GM18498 (cell line): ENCODE results near the gene FABP3.

ENCODE experiments used
- ATAC-seq: cut with Tn5 transposase; IDR thresholded peaks from one replicate; pipeline ENCODE4 v1.9.1; 2021; ENCODE audit warnings: mild to moderate bottlenecking, moderate library complexity; ENCODE audit not compliant: unreplicated experiment

FABP3 gene

DNA sequence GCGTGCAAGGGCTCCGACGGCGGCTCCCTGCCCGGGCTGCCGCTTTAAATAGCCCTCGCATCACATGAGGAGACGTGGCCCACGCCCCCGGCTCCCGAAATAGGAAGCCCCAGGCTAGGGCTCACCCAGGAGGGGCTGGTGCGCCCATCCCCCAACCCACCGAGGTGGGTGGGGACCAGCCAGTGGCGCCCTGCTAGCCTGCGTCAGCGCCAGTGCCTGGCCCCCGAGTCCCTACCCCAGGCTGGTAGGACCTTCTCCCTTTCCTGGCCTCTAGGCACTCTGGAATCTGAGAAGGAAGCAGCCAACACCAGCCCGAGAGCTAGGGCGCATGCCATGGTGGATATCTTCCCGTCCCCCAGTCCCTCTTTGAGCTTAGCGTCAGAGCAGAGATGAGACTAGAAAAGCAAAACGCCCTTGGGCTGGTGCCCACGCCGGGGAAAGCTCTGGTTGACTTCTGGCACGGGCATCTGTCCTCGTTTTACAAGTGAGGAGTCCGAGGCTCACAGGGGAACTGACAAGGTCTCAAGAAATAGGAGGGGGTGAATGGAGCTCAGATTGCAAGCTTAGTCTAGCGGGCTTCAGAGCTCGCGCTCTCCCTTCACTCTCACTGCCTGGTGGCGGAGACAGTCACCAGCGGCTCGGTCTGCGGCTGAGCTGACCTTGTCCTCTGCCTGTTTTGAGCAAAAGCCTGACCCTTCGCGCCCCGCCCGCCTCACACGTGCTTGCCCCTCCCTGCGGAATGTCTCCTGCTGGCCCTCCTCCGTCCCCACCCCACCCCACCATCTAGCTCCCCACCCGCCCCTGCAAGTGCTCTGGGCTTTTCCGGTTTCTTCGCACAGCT, at the start of gene FABP3:
Gene FABP3 (minus strand): TSS at position 21 of the 841 bp plus-strand sequence. CDS start 62 bp downstream, outside the sequence.
- ATAC-seq: no peak

DNA sequence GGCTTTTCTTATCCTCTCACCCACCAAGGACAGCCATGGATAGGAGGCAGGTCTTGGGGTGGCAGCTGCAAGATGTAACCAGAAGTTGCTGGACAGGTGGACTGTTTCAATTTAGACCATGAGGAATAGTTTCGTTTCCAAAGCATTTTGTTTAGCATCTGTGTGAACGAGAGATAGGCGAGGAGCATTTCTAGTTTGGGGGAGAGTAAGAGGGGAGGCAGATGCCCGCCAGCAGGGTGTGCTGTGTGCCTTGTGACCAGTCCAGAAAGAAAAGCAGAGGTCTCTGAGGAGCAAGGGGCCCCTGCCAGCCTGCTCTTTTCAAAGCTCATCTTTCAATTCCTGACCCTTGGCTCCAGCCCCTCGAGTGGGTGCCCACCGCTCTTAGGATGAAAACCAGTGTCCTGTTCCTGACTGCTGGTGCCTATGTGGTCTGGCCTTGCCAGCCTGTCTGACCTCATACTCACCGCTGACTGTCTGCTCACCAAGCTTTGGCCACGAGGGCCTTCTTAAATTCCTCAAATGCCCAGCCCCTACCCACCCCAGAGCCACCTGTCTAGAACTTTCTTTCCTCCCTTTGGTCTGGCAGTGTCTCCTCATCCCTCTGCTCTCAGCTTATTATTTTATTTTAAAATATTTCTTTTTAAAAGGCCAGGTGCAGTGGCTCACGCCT, 48.6 kb upstream of the FABP3 start:
- no peak for ATAC-seq

DNA sequence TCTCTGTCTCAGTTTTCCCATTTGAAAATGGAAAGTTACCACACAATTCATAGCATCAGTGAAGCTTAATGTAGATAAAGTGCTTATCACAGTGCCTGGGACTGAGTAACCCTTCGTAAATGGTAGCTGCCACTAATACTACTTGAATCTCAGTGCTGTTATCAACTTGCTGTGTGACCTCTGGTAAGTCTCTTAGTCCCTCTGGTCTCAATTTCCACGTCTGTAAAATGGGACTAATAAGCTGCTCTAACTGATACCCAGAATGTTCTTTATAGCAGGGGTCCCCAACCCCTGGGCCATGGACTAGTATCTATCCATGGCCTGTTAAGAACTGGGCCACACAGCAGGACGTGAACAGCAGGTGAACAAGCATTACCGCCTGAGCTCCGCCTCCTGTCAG, 47.8 kb upstream of the FABP3 start:
- ATAC-seq: no peak

DNA sequence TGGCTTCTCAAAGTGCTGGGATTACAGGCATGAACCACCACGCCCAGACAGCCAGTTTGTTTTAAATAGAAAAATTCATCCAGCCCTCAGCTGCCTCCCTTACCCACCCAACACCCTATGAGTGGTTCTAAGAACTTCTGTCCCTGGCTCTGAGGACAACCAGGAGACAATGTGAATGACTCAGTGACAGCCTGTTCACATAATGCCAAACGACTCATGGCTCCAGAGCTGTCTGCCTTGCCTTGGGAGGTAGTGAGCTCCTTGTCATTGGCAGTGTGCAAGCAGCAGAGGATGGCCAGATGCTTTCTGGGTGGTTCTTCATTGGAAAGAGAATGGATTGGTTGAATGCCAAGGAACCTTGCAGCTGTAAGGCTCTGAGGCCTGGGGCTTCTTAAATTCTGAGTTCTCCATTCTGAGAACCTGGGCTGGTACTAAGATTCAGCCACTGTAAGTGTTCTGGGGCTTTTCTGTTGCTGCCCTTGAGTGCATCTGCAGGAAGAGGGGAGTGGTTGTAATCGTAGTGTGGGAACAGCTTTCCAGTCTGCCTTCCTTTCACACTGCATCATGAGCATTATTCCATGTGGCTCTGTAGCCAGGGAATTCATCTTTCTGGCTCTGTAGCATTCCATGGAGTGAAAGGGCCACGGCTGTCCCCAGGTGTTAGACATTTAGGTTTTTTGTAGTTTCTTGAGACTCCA, 45.9 kb upstream of the FABP3 start:
- ATAC-seq: no peak

DNA sequence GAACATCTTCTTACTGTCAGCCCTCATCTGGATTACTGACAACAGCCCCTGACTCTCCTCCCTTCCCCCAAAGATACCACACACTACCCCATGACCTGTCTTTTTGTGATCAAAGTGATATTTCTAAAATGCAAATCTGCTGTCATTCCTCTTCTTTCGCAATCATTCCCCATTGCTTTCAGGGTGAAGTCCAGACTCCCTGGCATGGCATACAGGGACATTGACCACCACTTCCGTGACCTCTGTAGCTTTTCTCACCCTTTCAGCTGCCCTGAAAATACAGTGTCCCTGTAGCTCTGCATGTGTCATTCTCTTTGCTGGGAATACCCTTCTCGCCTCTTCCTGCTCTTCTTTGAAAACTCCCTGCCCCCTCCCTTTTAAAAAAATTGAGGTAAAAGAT, 44.3 kb upstream of the FABP3 start:
- no peak for ATAC-seq

DNA sequence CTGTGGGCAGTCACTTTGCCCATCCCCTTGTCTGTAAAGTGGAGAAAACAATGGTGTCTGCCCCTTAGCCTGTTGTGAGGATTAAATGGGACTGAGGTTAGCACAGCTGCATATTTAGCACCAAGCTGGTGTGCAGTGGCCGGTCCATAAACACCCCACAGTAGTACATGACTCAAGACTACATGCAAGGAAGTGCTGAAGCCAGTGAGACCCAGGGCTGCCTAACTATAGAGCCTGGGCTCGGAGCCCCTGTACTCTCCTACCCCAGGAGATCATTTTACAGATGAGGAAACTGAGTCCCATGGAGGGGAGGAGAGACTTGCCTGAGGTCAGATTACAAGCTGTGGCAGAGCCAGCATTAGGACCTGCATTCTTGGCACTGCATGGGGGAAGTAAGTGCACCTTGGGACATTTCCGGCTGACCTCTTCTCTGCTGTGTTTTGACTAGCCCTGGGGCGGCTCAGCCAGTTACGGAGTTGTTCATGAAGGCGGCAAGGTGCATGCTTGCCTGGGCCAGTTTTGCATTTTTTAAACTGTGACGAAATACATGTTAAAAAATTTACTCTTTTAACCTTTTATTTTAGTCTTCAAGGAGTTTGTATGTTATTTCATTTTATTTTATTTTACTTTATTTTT, 43.3 kb upstream of the FABP3 start:
- no peak for ATAC-seq

DNA sequence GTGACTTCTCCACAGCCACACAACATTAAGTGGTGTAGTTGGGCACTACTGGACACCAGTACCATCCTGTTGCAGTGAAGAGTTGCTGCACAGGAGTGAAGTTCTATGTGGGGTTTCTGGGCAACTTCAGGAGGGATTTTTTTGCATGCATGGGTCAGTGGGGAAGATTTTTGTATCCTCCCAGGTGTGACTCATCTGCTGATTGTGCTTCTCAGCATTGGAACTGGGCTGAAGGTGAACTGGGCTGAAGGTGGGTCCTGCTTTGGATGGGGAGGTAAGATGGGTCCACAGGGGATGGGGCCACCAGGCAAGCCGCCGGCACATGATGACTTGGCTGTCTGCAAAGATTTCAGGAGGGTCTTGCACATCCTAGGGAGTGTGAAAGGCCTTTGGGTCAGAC, 42.8 kb upstream of the FABP3 start:
- ATAC-seq: no peak

DNA sequence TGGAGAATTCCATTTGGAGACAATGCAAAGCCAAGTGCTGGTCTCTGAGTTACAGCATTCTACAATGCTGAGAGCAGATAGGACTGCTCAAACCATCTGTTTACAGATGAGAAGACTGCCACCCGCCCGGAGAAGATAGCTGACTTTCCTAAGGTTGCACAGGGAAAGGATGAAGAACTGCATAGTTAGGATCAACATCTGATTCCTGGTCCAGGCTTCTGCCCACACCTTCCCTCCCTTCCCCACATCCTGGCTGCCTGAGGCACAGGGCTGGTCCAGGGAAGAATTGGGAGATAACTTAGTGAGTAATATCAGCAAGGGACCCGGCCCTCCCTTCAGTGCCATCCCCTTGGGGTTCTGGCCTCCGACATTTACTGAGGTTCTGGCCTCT, 42.1 kb upstream of the FABP3 start:
- no peak for ATAC-seq

DNA sequence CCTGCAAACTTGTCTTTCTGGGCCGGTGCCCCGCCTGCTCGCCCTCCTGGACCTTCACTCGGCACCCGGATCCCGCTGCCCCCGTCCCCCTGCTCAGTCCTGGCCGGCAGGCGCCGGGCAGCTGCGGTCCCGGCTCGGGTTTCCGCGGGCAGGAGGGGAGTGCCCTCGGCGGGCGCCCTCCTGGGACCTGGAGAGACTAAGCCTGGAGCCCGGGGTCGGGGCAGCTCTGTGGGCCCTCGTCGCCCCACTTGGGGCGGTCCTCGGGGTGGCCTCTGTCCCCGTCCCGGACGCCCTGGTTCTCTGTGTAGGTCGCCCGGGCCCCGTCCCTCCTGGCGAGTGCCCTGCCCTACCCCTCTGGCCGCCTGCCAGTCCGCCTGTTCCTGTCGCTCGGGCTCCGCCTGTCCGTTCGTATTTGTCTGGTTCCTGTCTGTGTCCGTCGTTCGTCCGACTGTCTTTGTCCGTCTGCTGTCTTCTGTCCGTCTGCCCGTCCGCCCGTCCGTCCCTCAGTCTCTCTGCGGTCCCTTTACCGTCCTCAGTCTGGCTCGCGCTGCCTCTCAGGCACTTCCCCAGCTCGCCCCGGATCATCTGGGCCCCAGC, 40.6 kb upstream of the FABP3 start:
- peak; percentile 39 for ATAC-seq

DNA sequence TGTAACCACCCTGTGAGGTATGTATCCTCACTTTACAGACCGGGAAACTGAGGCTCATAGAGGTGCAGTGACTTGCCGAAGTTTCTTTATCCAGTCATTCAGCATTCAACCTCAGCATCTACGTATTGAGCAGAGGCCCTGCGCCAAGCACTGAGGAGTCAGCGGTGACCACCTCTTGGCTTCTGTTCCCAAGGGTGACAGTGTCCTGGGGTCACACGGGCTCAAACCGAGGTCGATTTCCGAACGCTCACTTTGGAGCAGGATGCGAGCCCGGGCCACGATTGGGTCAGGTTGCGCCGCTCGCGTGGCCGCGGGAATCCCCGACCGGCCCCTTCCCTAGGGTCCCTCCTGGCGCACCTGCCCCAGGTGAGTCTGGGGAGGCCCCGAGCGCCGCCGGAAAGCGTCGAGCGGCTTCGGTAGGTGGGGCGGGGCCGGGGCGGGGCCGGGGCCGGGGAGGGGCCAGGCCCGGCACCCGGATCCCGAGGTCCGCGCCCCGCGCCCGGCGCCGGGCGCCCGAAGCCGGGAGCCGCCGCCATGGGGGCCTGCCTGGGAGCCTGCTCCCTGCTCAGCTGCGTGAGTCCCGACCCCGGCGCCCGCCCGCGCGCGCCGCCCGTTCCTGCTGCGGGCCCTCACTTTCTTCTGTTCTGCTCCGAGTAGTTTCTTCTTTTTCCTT, 40.0 kb upstream of the FABP3 start, which contains the start of gene SERINC2:
Gene SERINC2 (plus strand): TSS at position 482 of the 673 bp plus-strand sequence. CDS start 53 bp downstream, at position 535.
- ATAC-seq: peak; percentile 70

DNA sequence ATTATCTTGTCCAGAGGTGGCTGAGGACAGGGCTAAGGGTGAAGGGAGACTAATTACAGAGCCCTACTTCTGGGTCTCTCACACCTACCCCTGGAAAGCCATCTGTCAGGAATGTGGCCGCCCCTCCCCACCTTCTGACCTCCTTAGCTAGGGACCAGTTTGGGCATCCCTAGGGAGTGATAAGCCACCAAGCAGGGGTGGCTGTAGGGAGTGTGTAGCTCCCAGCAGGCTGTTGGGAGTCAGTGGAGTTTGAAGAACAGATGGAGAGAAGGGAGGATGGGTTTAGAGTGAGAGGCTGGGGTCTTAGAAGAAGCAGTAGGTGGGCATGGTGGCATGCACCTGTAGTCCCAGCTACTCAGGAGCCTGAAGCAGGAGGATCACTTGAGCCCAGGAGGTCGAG, 39.3 kb upstream of the FABP3 start:
- no peak for ATAC-seq

DNA sequence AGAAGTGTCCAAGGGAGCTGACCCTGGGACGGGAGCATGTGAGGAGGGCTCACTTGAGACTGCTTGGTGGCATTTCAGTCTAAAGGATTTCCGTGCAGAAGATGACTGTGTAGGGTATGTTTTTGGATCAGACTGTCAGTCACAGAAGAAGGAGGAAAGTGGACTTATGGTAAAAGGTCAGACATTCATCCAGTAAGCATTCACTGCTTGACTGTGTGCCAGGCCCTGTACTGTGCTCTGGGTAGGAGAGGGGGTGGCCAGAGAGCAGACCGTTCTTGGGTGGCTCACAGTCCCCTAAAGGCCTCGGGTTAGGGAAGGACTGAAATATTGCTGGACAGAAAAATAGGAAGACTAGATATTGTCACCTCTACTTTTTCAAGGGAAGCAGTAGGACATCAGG, 38.0 kb upstream of the FABP3 start:
- no peak for ATAC-seq

DNA sequence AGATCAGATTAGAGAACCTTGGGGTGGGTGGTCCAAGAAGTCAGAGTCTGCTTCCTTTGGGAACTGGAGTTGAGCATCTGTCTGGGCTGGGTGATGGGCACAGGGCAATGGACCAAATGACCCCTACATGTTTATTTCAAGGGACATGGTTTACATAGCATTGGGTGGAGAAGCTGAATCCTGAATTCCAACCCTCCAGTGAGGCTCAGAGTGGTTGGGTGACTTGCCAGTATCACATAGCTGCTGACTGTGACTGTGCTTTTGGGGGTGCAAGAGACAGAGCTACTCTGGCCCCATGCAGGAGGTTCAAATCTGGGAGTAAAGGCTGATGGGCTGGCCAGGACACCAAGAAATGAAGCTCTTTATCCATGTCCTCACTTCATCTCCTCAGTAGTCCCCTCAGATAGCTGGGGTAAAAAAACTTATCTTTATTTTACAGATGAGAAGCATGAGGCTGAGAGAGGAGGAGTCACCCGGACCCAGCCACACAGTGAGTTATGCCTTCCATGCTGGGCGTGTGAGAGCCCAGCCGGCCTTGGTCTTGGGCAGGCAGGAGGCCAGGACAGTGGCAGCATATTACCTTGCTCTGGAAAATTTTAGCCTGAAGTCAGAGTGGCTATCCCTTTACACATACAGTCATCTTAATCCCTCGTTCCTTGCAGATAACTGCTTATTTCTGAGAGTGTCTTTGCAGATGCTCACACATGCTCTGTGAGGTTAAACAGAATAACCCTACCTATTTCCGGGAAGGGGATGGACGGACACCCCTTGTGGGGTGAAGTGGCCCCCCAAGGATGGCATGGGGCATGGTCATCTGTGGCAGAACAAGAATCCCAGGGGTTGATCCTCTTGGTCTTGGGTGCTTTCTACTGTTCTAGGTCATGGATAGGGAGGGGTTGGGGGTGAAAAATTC, 37.3 kb upstream of the FABP3 start:
- ATAC-seq: no peak

DNA sequence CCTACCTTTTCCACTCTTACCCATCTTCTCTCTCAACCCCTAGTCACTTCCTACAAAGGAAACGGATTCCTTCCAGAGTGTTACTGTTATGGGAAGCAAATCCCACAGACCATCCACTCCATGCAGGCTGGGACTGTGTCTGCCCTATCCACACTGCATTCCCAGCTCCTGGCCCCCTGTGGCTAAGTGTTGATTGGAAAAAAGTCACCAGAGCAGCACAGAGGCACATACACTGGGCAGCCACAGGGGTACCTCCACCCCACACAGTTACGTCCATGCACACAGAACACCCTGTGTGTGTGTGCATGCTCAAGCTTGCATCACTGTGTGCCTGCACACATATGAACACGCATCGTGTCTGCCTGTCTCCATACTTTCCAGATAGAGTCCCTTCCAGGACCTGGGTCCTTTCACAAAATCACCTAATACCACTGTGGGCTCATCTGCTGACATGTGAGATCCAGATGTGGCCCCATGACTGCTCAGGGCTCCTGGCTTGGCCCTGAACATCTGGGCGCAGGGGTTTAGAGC, 36.0 kb upstream of the FABP3 start:
- no peak for ATAC-seq

DNA sequence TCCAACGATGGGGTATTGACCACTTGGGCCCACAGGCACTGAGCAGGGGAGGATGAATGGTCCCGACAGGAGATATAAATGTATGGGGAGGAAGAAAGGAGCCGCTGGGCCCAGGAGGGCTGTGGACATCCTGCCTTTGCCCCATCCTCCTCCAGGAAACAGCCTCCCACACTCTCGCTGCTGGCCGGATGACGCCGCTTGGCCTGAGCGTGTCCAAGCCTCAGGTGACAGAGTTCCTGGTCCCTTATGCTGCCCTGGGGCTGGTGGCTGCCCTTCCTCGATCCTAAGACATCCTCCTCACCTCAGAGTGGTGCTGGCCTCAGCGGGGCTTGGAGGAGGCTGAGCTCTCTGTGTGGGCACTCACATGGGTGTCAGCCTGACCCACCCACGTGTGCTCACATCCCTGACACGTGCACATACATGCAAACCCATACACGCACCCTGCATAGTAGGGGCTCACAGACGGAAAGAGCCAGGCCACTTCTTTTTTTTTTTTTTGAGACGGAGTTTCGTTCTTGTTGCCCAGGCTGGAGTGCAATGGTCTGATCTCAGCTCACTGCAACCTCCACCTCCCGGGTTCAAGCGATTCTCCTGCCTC, 34.3 kb upstream of the FABP3 start:
- ATAC-seq: no peak

DNA sequence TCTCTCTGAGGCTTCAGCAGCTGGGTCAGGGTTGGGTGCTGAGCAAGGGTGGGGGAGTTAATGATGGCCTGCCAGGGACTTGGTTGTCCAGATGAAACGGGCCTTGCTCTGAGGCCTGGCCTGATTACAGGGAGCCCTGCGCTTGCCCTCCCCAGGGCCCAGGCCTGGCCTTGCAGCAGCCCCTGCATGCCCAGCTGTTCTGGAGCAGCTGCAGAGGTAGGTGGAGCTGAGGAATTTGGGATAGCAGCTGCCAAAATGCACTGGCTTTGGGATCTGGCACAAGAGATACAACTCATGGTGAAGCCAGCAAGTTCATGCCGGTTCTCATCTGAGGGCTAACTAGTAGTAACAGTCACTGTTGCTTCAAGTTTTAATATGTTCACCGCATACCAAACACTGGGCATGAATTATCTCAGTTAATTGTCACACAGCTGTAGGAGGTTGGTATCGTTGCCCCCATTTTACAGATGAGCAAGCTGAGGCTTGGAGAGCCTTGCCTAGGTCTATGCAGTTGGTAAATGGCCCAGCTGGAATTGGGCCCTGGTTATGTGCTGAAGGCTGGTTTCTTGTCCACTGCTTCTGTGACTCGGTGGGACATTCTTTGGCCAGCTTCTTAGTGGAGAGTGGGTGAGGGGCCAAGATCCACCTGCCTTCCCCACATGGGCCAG, 32.8 kb upstream of the FABP3 start:
- ATAC-seq: no peak

DNA sequence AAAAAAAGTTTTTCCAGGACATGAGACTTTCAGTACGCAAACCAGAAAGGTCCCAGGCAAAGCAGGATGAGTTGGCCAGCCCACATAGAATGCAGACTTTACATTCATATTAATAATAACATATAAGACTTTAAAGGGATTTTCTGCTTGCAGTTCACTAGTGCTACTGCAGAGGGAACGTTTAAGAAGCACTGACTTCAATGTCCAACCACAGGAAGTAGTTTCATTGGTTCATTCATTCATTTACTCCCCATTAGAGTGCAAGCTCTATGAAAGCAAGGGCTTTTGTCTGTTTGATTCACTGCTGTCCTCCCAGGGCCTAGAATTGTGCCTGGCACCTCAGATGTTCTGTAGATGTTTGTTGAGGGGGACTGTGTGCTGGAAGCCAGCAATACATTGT, 28.4 kb upstream of the FABP3 start:
- no peak for ATAC-seq

DNA sequence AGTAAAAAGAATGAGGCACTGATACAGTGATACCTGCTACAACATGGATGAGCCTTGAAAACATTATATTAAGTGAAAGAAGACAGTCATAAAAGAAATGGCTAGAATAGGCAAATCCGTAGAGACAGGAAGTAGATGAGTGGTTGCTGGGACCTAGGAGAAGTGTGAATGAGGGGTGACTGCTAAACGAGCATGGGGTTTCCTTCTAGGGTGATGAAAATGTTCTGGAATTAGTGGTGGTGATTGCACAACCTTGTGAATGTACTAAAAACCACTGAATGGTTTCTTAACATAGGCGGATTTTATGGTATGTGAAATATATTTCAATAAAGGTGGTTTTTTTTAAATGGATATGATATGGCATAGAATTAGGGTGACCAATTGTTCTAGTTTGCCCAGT, 27.5 kb upstream of the FABP3 start:
- no peak for ATAC-seq
